ENCODE measurements around the gene FKBP10.

The FKBP10 gene

GRCh38 chr17:41785091-41785858 lies 27.5 kb upstream of the FKBP10 start:
- no peak for TF ChIP-seq POLR2AphosphoS5 (IDR thresholded peaks at IDR 0.05; ENCODE audit: low read depth, low read length)
- no peak for TF ChIP-seq TAF1 (IDR thresholded peaks at IDR 0.05; ENCODE audit: borderline replicate concordance, low read depth, low read length)
- no peak for TF ChIP-seq POLR2A (IDR thresholded peaks at IDR 0.05; ENCODE audit: low read depth, low read length)

DNA sequence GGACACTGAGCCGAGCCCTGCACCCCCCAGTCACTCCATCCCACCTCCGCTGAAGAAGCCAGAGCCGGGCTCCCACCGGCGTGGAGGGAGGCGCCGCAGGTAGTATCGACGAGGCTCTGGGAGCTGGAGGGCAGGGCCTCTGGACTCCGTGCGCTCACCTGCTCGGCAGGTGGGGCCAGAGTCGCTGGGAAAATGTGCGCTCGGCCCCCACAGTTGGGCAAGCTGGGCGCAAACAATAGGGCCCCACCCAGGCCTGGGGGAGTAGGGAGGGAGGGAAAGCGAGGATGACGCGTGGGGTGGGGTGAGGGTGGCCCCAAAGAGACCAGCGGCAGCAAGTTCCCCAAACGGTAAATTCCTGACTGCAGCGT lies 27.0 kb upstream of the FKBP10 start:
- DNase-seq (ENCODE audit: insufficient read length) (no peak), FAIRE-seq (no peak)
- TF ChIP-seq POLR2AphosphoS5 (IDR thresholded peaks at IDR 0.05; ENCODE audit: low read depth, low read length) = no peak
- no peak for TF ChIP-seq POLR2A (IDR thresholded peaks at IDR 0.05; ENCODE audit: low read depth, low read length)

More at GRCh38 chr17:41785091-41785858, 27.5 kb upstream of the FKBP10 start:
- FAIRE-seq = no peak
- DNase-seq (ENCODE audit: insufficient read length) = no peak

DNA sequence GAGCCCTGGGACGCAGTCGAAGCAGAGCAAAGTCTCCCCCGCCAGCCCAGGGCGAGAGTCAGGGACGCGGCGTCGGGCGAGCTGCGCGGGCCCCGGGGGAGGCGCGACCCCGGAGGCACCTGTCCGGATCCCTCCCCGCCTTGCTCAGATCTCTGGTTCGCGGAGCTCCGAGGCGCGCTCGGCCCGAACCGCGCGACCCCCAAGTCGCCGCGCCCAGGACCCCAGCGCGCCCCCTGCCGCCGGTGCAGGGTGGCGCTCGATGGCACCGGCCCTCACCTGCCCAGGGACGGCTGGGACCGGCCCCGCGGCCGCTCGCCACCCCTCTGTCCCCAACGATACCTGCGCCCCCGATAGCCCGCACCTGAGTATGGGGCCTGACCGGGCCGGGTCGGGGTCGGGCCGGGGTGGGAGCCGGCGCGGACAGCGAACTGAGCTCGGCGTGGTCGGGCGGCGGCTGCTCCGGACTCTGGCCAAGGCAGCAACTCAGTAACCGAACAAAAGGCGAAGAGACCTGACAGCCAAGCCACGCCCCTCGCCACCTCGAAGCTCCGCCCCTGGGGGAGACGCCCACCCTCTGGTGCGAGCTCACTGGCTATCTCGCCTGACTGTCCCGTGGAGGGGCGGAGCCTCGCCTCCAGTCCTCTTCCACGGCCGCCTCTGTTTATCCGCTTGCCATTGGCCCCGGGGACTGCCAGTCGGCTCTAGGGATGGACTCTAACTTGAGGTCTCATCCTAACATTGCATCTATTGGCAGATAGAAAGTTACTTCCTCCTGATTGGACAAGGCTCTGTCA lies 26.4 kb upstream of the FKBP10 start, which contains the start of gene JUP:
TSS of gene JUP (minus strand) at position 485 of the 794 bp plus-strand sequence. CDS start 14,857 bp downstream, outside the sequence.
- peak; percentile 97 for DNase-seq (ENCODE audit: insufficient read length)
- TF ChIP-seq TAF1 (IDR thresholded peaks at IDR 0.05; ENCODE audit: borderline replicate concordance, low read depth, low read length) = no peak
- no peak for TF ChIP-seq POLR2A (IDR thresholded peaks at IDR 0.05; ENCODE audit: low read depth, low read length)
- TF ChIP-seq POLR2AphosphoS5 (IDR thresholded peaks at IDR 0.05; ENCODE audit: low read depth, low read length) = no peak
- peak; percentile 21 for FAIRE-seq

GRCh38 chr17:41787021-41787418 lies 25.8 kb upstream of the FKBP10 start:
- FAIRE-seq (no peak), DNase-seq (ENCODE audit: insufficient read length) (no peak)
- TF ChIP-seq POLR2AphosphoS5 (IDR thresholded peaks at IDR 0.05; ENCODE audit: low read depth, low read length) (no peak), TAF1 (IDR thresholded peaks at IDR 0.05; ENCODE audit: borderline replicate concordance, low read depth, low read length) (no peak), POLR2A (IDR thresholded peaks at IDR 0.05; ENCODE audit: low read depth, low read length) (no peak)

- DNase-seq (ENCODE audit: insufficient read length) = no peak
- no peak for FAIRE-seq
- TF ChIP-seq POLR2AphosphoS5 (IDR thresholded peaks at IDR 0.05; ENCODE audit: low read depth, low read length) (no peak), POLR2A (IDR thresholded peaks at IDR 0.05; ENCODE audit: low read depth, low read length) (no peak), TAF1 (IDR thresholded peaks at IDR 0.05; ENCODE audit: borderline replicate concordance, low read depth, low read length) (no peak)
Measured at GRCh38 chr17:41792845-41793783, 19.7 kb upstream of the FKBP10 start.

GRCh38 chr17:41793784-41794539 lies 18.8 kb upstream of the FKBP10 start:
- DNase-seq (ENCODE audit: insufficient read length) (no peak), FAIRE-seq (no peak)
- TF ChIP-seq POLR2AphosphoS5 (IDR thresholded peaks at IDR 0.05; ENCODE audit: low read depth, low read length) (no peak), POLR2A (IDR thresholded peaks at IDR 0.05; ENCODE audit: low read depth, low read length) (no peak), TAF1 (IDR thresholded peaks at IDR 0.05; ENCODE audit: borderline replicate concordance, low read depth, low read length) (no peak)

- DNase-seq (ENCODE audit: insufficient read length) (no peak), FAIRE-seq (no peak)
- TF ChIP-seq POLR2AphosphoS5 (IDR thresholded peaks at IDR 0.05; ENCODE audit: low read depth, low read length) = no peak
- no peak for TF ChIP-seq TAF1 (IDR thresholded peaks at IDR 0.05; ENCODE audit: borderline replicate concordance, low read depth, low read length)
- no peak for TF ChIP-seq POLR2A (IDR thresholded peaks at IDR 0.05; ENCODE audit: low read depth, low read length)
Measured at GRCh38 chr17:41794540-41794975, 18.2 kb upstream of the FKBP10 start.

- TF ChIP-seq TAF1 (IDR thresholded peaks at IDR 0.05; ENCODE audit: borderline replicate concordance, low read depth, low read length) = no peak
- no peak for TF ChIP-seq POLR2AphosphoS5 (IDR thresholded peaks at IDR 0.05; ENCODE audit: low read depth, low read length)
- no peak for TF ChIP-seq POLR2A (IDR thresholded peaks at IDR 0.05; ENCODE audit: low read depth, low read length)
- DNase-seq (ENCODE audit: insufficient read length) (no peak), FAIRE-seq (no peak)
Measured at GRCh38 chr17:41796121-41796895, 16.5 kb upstream of the FKBP10 start.

DNA sequence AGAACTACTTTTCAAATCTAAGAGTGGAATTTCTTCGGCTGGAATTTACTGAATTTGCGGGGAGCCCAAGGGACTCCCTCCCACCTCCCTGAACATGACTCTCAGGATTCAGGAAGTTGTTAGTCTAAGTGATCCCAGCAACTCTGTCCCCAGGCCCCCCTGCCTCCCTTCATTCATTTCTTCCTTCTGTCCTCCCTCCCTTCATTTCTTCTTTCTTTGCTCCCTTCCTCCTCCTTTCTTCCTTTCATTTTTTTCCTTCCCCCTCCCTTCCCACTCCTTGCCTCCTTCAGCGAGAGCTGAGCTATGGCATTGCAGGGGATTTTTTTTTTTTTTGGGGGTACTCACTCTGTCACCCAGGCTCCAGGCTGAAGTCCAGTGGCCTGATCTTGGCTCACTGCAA lies 15.4 kb upstream of the FKBP10 start:
- TF ChIP-seq TAF1 (IDR thresholded peaks at IDR 0.05; ENCODE audit: borderline replicate concordance, low read depth, low read length) = no peak
- TF ChIP-seq POLR2A (IDR thresholded peaks at IDR 0.05; ENCODE audit: low read depth, low read length) = no peak
- FAIRE-seq = no peak
- no peak for DNase-seq (ENCODE audit: insufficient read length)

GRCh38 chr17:41799366-41799765 lies 13.4 kb upstream of the FKBP10 start:
- DNase-seq (ENCODE audit: insufficient read length) (no peak), FAIRE-seq (no peak)
- TF ChIP-seq TAF1 (IDR thresholded peaks at IDR 0.05; ENCODE audit: borderline replicate concordance, low read depth, low read length) = no peak
- no peak for TF ChIP-seq POLR2A (IDR thresholded peaks at IDR 0.05; ENCODE audit: low read depth, low read length)
- no peak for TF ChIP-seq POLR2AphosphoS5 (IDR thresholded peaks at IDR 0.05; ENCODE audit: low read depth, low read length)
